SK-N-SH treated with all-trans-retinoic acid at 6 μM for 48 hours (cell line): ENCODE measurements around the gene UBE2L3.
"Not testable (repeated sequence)": the region's sequence is repeated elsewhere in the genome, so short reads cannot be mapped to it uniquely, and the experiment has no call there.

Experiments
- ARNTL ChIP-seq: fragments of 450-650 bp; formaldehyde crosslinking; IDR thresholded peaks from 2 replicates; pipeline ENCODE4 v1.5.0; 2020; ENCODE audit warnings: low read depth, mild to moderate bottlenecking, moderate library complexity, borderline replicate concordance
- BACH2 ChIP-seq: fragments of 250-450 bp; sonication (Bioruptor Pico); IDR thresholded peaks from 2 replicates; pipeline ENCODE4 v1.9.0; 2021; ENCODE audit warnings: mild to moderate bottlenecking, borderline replicate concordance
- CREB5 ChIP-seq: fragments of 250-450 bp; sonication (Bioruptor Pico); IDR thresholded peaks from 2 replicates; pipeline ENCODE4 v1.5.1; 2020; ENCODE audit warnings: low read depth, mild to moderate bottlenecking, moderate library complexity
- CSDC2 ChIP-seq: fragments of 250-450 bp; sonication (Bioruptor Pico); IDR thresholded peaks from 2 replicates; pipeline ENCODE4 v1.5.0; 2020; ENCODE audit warnings: mild to moderate bottlenecking, moderate library complexity
- ESRRG ChIP-seq: fragments of 250-450 bp; sonication (Bioruptor Pico); IDR thresholded peaks from 2 replicates; pipeline ENCODE4 v1.6.1; 2021; ENCODE audit warnings: mild to moderate bottlenecking
- GLIS3 ChIP-seq: fragments of 250-450 bp; sonication (Bioruptor Pico); IDR thresholded peaks from 2 replicates; pipeline ENCODE4 v1.5.0; 2020; ENCODE audit warnings: mild to moderate bottlenecking, moderate library complexity
- OSR1 ChIP-seq: fragments of 250-450 bp; sonication (Bioruptor Pico); IDR thresholded peaks from 2 replicates; pipeline ENCODE4 v1.8.0; 2022; ENCODE audit warnings: moderate library complexity, mild to moderate bottlenecking, inconsistent platforms
- PATZ1 ChIP-seq: fragments of 250-450 bp; sonication (Bioruptor Pico); IDR thresholded peaks from 2 replicates; pipeline ENCODE4 v1.8.0; 2020; ENCODE audit warnings: mild to moderate bottlenecking, moderate library complexity, borderline replicate concordance
- RARB ChIP-seq: fragments of 250-450 bp; sonication (Bioruptor Pico); IDR thresholded peaks from 2 replicates; pipeline ENCODE4 v1.8.0; 2021; ENCODE audit warnings: mild to moderate bottlenecking, moderate library complexity
- ZFP3 ChIP-seq: fragments of 250-450 bp; sonication (Bioruptor Pico); IDR thresholded peaks from 2 replicates; pipeline ENCODE4 v1.5.0; 2020; ENCODE audit warnings: mild to moderate bottlenecking, moderate library complexity
- ZFP30 ChIP-seq: fragments of 450-650 bp; formaldehyde crosslinking; IDR thresholded peaks from 2 replicates; pipeline ENCODE4 v1.5.0; 2022; ENCODE audit warnings: mild to moderate bottlenecking, moderate library complexity
- ZNF565 ChIP-seq: fragments of 450-650 bp; formaldehyde crosslinking; conservative IDR thresholded peaks from 2 replicates; pipeline ENCODE4 v1.5.0; 2020; ENCODE audit warnings: low read depth, mild to moderate bottlenecking, moderate library complexity
- ZNF70 ChIP-seq: fragments of 450-650 bp; formaldehyde crosslinking; IDR thresholded peaks from 2 replicates; pipeline ENCODE4 v1.5.0; 2020; ENCODE audit warnings: mild to moderate bottlenecking, moderate library complexity
- ZNF8 ChIP-seq: fragments of 450-650 bp; formaldehyde crosslinking; IDR thresholded peaks from 2 replicates; pipeline ENCODE4 v1.5.0; 2020; ENCODE audit warnings: mild to moderate bottlenecking, moderate library complexity

GRCh38 chr22:21544432-21545322 is 22.8 kb upstream of the UBE2L3 start:
- not testable (repeated sequence) for TF ChIP-seq GLIS3, ZFP30, ZNF70, PATZ1, ZFP3, RARB, ZNF565, CREB5, CSDC2, BACH2, OSR1, ESRRG, ARNTL, ZNF8 (CRISPR knock-in tag)
